Measurements from ENCODE around the gene CHADL. TPM values are rescaled to one million over a fixed set of nuclear protein-coding genes. Genes with fewer than 3 reads are reported as not detected.

CHADL gene
- total RNA-seq, 1 donor from 2014 or later, result 0.85 TPM

DNA sequence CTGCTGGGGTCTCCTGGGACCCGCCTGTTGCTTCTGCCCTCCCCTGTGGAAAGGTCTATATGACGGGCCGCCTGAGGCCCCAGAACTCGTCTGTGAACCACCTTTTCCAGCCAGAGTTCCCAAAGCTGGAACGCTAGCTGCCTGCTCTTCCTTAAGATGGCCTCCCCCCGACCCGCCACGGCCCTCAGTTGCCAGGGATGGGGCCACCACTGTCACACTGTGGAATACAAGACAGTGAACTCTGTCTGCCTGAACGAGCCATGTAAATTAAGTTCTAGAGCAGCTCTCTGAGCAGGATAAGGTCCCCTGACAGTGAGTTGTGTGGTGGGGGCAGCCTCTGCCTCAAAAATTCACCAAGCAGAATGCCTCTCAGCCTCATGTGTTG, 10.3 kb downstream of the CHADL start:
- no peak for DNase-seq (ENCODE audit: low read depth)

DNA sequence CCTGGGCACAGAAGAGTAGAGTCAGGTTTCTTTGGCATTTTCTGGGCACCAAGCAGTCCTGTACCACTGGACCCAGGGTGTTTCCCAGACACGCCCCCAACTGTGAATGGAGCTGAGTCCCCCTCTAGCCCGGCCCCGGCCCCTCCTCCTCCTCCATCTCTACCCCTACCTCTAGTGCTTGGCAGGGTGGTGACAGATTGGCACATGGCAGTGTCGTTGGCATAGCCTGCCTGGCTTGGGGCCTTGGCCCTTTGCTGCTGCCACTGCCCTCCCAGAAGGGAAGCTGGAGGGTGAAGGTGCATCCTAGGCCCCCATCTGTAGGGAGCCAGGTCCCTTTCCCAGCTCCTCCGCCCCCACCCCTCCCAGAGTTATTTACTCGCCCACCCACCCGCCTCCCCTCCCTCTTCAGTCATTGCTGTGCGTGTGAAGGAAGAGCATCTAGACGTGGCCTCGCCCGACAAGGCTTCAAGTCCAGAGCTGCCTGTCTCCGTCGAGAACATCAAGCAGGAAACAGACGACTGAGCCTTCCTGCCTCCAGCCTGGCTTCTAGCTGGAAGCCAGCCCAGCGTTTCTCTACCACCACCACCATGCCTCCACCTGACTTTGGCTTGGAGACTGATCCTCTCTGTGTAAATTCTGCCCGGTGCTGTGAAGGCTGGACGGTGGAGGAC, 10.9 kb downstream of the CHADL start:
- no peak for DNase-seq (ENCODE audit: low read depth)

DNA sequence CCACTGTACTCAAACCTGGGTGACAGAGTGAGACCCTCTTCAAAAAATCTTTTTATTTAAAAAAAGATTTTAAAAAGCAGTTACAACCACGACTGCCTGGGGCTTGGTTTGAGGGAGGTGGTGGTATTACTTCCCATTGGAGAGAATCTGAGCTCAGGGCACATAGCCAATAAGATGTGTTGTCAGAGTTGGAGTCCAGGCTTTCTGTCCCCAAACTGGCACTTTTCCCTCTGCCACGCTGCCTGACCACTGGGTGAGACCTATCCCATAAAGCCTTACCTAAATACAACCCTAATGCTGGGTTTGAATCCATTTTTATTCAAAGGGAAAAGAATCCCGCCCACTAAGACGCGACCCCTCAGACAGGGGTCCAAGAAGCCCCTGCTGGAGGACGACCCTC, 11.5 kb downstream of the CHADL start:
- no peak for DNase-seq (ENCODE audit: low read depth)

DNA sequence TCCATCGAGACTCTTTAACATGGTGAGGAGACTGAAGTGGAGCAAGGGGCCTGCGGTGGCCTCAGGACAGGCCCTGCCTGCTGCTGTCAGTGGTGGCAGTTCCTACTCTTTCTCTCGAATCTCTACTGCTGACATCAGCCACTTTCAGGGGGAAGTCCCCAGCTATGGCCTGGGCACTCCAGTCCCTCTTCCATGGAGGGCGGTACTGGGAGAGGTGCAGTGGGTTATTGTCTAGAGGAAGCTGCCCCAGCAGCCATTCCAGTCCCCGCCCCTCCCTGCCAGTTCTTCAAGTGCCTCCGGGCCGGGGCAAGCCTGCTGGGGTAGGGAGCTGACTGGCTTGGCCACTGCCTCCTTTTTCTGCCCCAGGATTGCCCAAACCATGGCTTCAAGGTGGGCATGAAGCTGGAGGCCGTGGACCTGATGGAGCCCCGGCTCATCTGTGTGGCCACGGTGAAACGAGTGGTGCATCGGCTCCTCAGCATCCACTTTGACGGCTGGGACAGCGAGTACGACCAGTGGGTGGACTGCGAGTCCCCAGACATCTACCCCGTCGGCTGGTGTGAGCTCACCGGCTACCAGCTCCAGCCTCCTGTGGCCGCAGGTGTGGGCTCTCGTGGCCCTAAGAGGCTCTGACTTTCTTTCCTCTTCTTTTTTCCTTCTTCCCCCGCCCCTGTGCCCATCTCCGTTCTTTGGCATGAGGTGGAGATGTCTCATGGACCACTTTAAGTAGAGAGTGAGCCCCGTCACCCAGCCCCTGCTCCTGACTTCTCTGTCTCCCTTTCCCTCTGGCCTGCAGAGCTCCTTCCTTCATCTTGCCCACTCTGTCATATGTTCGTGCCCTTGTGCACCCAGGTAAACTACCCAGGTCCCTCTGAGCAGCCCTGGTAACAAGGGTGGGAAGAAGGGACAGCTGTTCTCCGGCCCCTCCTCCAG, 13.7 kb downstream of the CHADL start:
- DNase-seq (ENCODE audit: low read depth), result no peak

DNA sequence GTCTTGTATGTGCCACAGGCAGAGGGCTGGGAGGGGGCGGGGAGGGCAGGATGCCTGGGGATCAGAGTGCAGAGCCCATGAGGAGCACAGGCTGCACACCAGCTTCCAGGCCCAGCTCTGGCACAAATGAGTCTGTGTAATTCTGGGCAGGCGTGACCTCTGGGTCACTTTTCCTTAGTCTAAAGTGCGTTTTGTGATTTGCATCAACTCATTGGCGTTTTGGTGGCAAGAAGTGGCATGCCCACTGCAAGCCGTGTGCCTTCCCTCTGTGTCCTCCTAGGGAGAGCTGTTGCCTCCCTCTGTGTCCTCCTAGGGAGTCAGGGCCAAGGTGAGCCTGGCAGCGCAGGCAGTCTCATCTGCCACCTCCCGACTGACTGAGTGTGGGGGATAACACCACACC, 17.2 kb downstream of the CHADL start:
- no peak for DNase-seq (ENCODE audit: low read depth)

DNA sequence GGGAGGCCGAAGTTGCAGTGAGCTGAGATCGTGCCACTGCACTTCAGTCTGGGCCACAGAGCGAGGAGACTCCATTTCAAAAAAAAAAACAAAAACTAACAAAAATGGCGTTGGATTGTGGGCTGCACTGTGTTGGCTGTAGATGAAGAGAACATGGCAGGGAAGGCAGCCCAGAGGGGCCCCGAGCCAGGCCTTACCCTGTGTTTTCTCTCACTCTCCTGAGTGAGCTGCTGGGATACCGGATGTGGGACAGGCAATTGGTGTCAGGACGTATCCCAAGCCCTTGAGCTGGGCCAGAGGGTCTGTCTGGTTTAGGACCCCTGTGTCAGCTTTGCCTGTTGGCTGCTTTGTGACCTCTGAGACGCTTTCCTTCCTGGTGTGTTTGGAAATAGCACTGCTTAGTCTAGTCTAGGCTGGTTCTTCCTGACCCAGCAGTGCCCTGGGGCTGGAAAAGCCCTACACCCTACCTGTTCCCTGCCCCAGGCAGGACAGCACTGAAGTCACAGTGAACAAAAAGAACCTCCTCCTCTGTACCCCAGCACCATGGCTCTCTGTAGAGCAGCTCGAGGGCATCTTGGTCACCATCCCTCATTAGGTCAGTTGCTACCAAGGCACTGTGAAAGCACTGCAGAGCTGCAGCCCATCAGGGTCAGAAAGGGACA, 17.8 kb downstream of the CHADL start:
- DNase-seq (ENCODE audit: low read depth), result no peak

DNA sequence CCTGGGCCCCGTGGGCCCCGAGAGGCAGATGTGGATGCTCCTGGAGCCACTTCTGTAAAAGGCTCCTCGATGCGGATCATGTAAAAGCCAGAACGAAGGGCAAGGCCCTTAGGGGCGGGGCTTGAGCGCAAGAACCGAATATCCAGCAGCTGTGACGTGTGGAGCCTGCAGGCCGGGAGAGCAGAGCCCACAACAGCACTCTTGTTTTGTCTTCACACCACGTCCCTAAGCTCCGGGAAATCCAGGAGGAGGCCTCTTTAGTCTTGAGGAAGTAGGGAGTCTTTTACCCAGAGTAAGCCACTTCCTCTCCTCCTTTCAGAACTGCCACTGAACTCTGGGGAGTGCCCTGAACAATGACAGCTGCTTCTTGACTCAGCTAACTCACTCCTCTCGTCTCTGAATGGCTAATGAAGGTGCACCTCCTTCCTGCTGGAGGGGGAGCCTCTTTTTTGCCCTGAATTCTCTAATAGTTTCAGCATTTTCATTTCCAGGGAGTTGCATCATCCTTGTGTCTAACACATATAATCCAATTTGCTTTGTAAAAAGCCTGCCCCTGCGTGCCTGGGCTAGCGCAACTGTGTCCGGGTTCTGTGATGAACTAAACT, 23.1 kb downstream of the CHADL start:
- peak; percentile 20 for DNase-seq (ENCODE audit: low read depth)

DNA sequence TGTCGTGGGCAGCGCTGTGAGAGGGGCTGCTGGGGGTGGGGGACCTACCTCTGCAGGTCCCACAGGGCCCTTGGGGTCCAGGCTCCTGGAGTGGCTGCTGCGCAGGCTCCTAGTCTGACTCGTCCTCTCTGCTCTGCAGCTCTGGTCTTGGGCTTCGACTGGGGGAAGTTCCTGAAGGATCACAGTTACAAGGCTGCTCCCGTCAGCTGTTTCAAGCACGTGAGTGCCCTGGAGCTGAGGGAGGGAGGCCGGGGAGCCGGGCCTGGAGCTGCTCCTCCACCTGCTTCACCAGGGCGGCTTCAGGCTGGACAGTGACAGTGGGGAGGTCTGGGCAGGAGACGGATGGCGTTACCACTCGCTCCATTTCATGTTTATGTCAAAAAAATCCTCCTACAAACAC, 23.7 kb downstream of the CHADL start:
- DNase-seq (ENCODE audit: low read depth), result no peak

DNA sequence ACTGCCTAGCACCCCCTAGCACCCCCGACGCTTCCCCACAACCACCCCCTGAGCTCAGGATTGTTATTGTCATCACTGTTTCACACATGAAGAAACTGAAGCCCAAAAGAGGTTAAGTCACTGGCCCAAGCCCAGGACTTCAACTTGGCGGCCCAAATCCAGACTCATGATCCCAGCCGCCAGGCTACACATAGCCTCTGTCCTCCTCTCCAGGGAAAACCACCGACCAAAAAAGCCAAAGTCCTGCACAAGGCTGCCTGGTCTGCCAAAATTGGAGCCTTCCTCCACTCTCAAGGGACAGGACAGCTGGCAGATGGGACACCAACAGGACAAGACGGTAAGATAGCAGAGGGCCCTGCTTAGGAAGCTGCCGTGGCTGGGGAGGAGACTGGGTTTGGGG, 24.8 kb downstream of the CHADL start:
- no peak for DNase-seq (ENCODE audit: low read depth)

DNA sequence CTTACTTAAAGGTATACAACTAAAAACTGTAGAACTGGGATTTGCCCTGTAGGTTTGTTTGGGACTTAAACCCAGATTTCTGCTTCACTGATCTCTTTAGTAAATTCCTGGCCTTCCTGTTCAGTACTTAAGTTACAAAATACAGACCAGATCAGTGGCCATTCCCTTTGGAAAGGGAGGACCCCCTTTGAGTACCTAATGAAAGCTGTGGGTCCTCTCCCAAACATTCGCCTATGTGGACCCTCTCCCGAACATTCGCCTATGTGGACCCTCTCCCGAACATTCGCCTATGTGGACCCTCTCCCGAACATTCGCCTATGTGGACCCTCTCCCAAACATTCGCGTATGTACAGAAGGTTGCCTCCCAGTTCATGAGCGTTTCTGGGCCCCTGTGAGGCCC, 25.3 kb downstream of the CHADL start:
- DNase-seq (ENCODE audit: low read depth), result no peak

DNA sequence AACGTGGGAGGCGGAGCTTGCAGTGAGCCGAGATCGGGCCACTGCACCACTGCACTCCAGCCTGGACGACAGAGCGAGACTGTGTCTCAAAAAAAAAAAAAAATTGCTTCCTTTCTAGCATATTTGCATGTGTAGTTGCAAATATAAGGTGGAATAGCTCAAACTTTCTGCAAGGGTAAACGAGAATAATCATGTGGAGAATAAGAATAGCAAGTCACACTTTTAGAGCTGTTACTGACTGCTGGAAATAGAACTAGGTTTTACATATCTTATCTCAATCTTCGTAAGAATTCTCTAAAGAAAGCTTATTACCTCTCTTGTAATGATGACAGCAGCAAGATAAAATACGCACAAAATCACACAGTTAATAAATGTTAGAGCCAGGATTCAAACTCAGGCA, 34.0 kb downstream of the CHADL start:
- DNase-seq (ENCODE audit: low read depth), result no peak

DNA sequence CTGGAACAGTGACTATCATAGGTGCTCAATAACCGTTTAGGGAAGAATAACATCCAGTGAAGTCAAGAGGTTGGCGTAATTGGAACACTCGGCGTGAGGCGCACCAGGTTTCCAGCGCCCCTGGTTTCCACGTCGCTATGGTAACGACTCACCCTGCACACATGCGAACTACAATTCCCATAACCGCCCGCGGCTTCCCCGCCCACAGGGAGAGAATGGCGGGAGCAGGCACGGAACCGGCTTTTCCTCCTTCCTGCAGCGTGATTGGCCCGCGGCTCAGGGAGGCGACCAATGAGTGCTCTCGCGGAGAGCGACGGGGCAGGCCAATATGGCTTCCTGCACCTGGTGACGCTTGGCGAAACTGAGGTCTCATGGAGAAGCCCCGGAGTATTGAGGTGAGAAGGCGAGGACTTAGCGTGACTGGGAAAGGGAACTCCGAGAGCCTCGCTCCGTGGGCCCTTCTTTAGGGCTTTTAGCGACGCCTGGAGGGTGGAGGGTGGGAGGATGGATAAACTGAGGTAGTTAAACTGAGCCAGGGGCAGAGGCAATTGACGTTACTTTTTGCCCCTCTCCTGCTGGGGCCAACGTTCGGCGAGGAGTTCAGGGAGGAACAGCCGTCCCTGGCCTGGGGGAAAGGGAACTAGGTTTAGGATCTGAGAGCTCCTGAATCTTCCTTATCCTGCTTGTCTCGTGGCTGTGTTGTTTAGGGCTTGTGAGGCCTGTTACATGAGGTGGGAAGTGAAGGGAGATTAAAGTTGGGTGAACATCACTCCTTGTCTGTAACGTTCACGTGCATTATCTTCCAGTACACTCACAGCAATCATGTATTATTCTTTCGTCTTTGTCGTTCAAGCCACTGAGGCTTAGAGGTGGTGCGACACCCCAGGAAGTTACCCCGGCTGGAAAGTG, 35.5 kb downstream of the CHADL start, which contains the start of gene L3MBTL2:
Gene L3MBTL2 (plus strand): TSS at position 321 of the 909 bp plus-strand sequence. CDS start 51 bp downstream, at position 372.
- DNase-seq (ENCODE audit: low read depth), result peak; percentile 87

DNA sequence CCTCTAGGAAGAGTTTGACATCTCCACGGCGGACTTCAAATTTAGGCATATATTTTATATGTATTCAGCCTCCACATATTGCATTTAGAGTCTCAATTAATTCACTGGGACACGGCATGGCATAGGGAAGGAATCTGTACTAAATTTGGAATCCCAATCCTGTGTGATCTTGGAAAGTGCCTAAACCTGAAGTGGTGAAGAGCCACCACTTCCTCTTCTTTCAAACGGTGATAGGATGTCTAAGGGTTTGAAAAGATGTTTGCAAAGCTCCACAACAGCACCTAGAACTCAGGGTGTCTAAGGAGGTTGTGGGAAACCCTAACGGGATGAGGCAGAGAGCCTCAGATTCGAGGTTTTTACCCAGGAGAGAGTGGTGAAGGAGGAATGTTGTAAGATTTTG, 36.7 kb downstream of the CHADL start:
- DNase-seq (ENCODE audit: low read depth), result no peak

DNA sequence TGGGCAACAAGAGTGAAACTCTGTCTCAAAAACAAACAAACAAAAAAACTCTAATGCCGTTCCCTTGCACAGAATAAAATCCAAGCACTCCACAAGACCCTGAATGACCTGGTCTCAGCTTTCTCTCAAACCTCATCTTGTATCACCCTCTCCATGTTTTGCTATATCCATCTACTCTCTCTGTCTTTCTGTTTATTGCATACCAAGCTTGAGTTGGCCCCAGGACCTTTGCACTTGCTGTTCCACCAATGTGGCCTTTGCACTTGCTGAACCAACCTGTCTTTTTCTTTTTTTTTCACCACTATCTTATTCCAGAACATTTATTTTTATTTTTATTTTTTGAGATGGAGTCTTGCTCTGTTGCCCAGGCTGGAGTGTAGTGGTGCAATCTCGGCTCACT, 37.6 kb downstream of the CHADL start:
- no peak for DNase-seq (ENCODE audit: low read depth)

DNA sequence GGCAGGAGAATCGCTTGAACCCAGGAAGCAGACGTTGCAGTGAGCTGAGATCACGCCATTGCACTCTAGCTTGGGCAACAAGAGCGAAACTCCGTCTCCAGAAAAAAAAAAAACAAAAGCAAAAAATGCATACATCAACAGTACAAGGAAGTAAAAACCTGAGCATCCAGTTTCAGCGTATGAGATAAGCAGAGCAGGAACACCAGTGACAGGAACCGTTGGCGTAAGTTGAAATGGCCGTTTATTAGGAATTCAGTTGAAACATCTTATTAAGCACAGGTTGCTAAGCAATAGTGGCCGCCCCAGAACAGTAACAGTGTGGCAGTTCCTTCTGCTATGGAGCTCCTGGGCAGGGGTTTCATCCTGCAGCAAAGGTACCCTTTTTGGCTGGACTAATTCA, 39.6 kb downstream of the CHADL start:
- no peak for DNase-seq (ENCODE audit: low read depth)

DNA sequence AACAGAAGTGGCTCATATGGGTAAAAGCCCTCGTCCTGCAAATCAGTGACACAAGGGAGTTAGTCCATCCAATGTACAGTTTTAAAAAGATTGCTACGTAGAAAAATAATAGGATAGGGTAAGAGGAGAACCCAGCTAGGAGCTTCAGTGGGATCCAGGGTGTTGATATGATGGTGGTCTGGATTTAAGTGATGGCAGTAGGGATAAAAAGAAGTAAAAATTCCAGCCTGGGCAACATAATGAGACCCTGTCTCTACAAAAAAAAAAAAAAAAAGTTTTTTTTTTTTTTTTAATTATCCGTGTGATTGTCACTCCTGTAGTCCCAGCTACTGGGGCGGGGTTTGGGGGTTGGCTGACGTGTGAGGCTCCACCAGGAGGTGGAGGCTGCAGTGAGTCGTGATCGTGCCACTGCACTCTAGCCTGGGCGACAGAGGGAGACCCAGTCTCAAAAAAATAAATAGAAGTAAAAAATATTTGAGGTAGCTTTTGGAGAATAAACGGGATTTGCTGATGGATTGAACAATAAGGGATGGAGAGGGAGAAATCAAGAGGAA, 42.6 kb downstream of the CHADL start:
- DNase-seq (ENCODE audit: low read depth), result no peak

DNA sequence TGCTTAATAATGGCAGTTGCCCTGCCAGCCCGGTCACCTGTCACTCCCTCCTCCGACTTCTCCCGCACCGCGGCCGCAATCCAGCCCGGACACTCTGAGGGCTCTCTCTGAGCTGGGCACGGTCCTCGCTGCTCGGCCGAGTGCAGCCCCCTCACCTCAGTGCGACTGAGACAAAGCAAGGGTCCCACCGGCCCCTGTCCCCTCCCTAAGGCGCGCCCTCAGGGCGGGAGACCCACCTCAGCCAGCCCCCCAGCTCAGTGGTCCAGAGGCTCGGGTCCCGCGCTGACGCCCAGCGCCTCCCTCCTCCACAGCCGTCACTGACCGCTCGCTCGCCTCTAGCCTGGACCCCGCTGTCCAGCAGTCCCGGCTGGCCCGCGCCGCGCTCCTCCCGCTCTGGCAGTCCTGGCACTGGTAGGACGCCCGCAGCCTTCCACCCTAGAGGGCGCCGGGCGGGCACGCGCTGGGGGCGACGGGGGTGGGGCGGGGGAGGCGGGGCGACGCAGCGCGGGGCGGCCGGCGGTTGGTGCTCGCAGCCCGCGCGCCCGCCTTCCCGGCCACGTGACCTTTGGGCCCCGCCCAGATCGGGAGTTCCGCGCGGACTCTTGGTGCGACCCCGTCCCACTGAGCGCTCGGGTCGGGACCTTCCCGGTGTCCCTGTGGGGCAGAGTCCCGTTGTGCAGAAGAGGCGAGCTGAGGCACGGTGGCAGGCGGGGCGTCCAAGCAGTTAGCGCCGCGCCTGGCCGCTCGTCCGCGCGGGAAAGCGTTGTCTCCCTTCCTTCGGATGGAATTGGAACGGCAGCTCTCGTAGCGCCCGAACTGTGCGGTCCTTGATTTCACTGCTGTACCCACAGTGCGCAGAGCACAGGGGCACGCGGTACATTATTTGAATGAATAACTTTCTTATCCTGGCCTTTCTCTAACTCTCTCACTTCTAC, 43.4 kb downstream of the CHADL start:
- no peak for DNase-seq (ENCODE audit: low read depth)

DNA sequence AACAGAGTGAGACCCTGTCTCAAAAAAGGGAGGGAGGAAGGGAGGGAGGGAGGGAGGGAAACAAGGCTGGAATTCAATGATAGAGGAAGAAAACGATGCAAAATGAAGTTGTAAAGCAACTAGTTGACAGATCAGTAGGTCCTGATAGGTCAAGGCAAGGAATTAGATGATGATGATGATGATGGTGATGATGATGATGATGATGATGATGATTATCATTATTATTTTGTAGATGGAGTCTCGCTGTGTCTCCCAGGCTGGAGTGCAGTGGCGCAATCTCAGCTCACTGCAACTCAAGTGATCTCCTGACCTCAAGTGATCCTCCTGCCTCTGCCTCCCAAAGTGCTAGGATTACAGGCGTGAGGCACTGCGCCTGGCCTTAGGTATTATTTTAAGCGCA, 46.9 kb downstream of the CHADL start:
- DNase-seq (ENCODE audit: low read depth), result no peak

DNA sequence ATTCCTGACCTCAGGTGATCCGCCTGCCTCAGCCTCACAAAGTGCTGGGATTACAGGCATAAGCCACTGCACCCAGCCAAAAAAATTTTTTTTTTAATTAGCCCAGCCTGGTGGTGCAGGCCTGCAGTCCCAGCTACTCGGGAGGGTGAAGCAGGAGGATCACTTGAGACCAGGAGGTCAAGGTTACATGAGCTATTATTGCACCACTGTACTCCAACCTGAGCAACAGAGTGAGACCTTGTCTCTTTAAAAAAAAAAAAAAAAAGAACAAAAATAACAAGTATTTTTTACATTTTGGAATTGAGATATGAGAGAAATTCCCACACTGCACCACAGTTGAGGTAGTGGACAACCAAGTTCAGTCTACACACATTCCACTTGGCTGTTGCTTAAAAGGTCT, 49.3 kb downstream of the CHADL start:
- no peak for DNase-seq (ENCODE audit: low read depth)

DNA sequence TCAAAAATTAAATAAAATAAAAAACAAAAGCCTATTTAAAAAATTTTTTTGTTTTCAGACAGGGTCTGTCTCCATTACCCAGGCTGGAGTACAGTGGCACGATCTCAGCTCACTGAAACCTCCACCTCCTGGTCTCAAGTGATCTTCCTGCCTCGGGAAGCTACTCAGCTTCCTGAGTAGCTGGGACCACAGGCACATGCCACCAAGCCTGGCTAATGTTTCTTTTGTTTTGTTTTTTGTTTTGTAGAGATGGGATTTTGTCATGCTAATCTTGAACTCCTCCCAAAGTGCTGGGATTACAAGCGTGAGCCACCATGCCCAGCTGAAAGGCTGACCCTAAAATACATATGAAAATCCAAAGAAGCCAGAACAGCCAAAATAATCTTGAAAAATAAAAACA, 56.1 kb downstream of the CHADL start:
- DNase-seq (ENCODE audit: low read depth), result no peak

Data from renal cortical epithelial cell (primary cell).